ENCODE measurements around the gene TRABD2B. TPM values are rescaled to one million over a fixed set of nuclear protein-coding genes. Genes with fewer than 3 reads are reported as not detected.

TRABD2B gene
- total RNA-seq, 1 donor from 2014 or later = not detected

DNA sequence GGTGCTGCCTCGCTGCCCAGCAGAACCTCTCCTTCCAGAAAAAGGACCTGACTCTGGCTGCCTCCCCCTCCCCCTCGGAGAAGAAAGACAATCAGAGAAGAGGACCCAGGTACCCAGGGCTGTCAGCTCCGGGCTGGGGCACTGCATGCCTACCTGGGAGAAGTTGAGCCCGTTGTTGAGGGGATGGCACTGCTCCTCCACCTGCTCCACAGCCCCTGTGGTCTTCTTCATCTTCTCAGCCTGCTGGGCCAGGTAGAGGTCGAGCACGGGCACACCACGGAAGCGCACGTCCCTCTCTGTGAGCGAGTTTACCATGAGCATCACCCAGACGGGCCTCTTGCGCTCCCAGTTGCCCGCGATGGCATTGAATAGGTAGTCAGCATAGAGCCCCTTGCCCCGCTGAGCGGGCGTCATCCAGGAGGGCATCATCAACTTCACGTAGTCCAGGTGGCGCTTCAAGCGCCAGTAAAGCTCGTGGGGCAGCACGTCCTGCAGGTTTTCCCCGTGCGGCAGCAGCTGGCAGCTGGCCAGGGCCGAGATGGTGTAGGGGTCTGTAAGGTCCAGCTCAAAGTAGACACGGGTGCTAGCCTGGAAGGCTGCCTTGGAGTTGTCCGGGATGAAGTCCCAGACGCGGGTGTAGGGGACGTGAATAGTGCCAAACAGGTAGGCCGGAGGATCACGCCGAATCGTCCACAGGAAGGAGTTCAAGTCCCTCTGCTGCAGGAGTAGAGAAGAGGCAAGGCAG, 3.1 kb downstream of the TRABD2B start:
- peaks cover 14% of the 10 kb centered on the region for H3K4me1 Mint-ChIP-seq (ENCODE audit: unreplicated experiment)
- H3K27ac Mint-ChIP-seq (ENCODE audit: unreplicated experiment) = no peak overlapping the region
- H3K9me3 Mint-ChIP-seq (ENCODE audit: unreplicated experiment) = no peaks in the 10 kb centered on the region
- no peaks in the 10 kb centered on the region for H3K36me3 Mint-ChIP-seq (ENCODE audit: unreplicated experiment)
- TF ChIP-seq, protein P1, sequence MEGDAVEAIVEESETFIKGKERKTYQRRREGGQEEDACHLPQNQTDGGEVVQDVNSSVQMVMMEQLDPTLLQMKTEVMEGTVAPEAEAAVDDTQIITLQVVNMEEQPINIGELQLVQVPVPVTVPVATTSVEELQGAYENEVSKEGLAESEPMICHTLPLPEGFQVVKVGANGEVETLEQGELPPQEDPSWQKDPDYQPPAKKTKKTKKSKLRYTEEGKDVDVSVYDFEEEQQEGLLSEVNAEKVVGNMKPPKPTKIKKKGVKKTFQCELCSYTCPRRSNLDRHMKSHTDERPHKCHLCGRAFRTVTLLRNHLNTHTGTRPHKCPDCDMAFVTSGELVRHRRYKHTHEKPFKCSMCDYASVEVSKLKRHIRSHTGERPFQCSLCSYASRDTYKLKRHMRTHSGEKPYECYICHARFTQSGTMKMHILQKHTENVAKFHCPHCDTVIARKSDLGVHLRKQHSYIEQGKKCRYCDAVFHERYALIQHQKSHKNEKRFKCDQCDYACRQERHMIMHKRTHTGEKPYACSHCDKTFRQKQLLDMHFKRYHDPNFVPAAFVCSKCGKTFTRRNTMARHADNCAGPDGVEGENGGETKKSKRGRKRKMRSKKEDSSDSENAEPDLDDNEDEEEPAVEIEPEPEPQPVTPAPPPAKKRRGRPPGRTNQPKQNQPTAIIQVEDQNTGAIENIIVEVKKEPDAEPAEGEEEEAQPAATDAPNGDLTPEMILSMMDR (IDR thresholded peaks at IDR 0.05) = no peak
- H3K4me3 Mint-ChIP-seq (ENCODE audit: unreplicated experiment) = no peak overlapping the region
- DNase-seq (ENCODE audit: extremely low spot score, unreplicated experiment) = no peak
- peaks cover 77% of the 10 kb centered on the region for H3K27me3 Mint-ChIP-seq (ENCODE audit: unreplicated experiment)

DNA sequence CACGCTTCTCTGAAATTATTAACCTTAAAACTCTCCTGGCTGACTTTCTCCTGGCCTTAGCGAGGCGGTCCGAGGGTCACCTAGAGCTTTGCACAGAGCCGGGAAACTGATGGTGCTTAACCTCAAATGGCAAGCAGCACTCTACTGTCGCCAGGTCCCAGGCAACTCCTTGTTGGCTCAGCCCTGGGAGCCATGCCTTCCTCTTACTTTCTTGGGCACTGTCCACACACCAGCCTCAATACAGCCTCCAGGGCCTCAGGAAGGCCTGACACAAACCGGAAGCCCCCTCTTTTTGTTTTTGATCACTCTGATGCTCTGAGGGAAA, 3.8 kb downstream of the TRABD2B start:
- Mint-ChIP-seq H3K27me3 (ENCODE audit: unreplicated experiment) (peaks cover 71% of the 10 kb centered on the region), H3K36me3 (ENCODE audit: unreplicated experiment) (no peaks in the 10 kb centered on the region), H3K4me3 (ENCODE audit: unreplicated experiment) (no peak overlapping the region), H3K27ac (ENCODE audit: unreplicated experiment) (no peak overlapping the region), H3K9me3 (ENCODE audit: unreplicated experiment) (no peaks in the 10 kb centered on the region), H3K4me1 (ENCODE audit: unreplicated experiment) (peaks cover 14% of the 10 kb centered on the region)
- DNase-seq (ENCODE audit: extremely low spot score, unreplicated experiment) = no peak
- TF ChIP-seq, protein P1 (IDR thresholded peaks at IDR 0.05) = no peak

DNA sequence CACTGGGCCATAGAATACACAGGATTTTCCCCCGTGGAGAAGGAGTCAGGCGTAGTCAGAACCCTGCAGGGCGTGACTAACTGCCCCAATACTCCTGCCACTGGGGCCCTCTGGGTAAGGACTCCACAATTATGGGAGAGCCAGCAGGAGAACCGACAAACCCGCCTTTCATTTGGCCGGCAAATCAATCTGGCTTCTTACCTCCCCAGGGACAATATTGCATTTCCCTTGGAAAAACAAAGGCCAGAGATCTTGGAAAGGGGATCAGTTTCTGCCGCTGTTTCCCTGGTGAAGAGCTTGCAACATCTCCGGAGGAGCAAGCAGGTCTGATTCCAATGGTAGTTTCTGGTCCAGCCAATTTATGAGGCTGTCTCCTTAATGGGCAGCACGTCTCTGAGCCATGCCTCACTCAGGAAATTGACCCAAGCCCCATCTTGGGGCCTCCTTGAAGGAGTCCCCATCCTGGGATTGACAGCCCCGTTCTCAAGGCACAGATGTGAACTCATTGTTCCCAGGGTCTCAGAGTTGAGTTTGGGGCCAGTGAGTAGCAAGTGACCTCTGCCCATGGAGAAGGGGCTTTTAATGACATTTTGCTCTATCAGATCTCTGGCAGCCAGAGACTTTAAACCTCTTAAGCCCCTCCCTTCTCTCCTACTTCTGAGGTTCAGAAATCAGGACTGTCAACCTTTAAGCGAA, 4.3 kb downstream of the TRABD2B start:
- Mint-ChIP-seq H3K4me1 (ENCODE audit: unreplicated experiment) (peaks cover 12% of the 10 kb centered on the region), H3K27ac (ENCODE audit: unreplicated experiment) (no peak overlapping the region), H3K4me3 (ENCODE audit: unreplicated experiment) (no peak overlapping the region), H3K9me3 (ENCODE audit: unreplicated experiment) (no peaks in the 10 kb centered on the region), H3K36me3 (ENCODE audit: unreplicated experiment) (no peaks in the 10 kb centered on the region), H3K27me3 (ENCODE audit: unreplicated experiment) (peaks cover 71% of the 10 kb centered on the region)
- DNase-seq (ENCODE audit: extremely low spot score, unreplicated experiment) = no peak
- TF ChIP-seq, protein P1 (IDR thresholded peaks at IDR 0.05) = no peak

DNA sequence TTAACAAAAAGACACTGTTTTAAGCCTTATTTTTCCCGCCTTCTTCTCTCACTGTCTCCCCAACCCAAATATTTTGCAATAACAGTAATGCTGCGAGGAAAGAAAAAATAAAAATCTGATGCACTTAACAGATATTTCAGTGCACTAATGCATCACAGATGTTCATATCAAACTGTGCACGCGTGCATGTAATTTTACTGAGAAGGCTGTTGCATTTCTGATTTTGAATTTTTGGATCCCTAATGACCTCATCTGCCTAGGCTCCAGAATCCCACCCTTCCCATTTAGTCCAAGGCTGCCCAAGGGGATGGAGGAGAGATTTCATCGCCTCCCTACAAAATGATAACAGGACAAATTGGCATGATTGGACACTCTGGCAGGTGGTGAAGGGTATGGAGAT, 5.5 kb downstream of the TRABD2B start:
- no peak overlapping the region for H3K27ac Mint-ChIP-seq (ENCODE audit: unreplicated experiment)
- no peak for DNase-seq (ENCODE audit: extremely low spot score, unreplicated experiment)
- peaks cover 10% of the 10 kb centered on the region for H3K4me1 Mint-ChIP-seq (ENCODE audit: unreplicated experiment)
- H3K27me3 Mint-ChIP-seq (ENCODE audit: unreplicated experiment) = peaks cover 74% of the 10 kb centered on the region
- H3K36me3 Mint-ChIP-seq (ENCODE audit: unreplicated experiment) = no peaks in the 10 kb centered on the region
- TF ChIP-seq, protein P1 (IDR thresholded peaks at IDR 0.05) = no peak
- H3K9me3 Mint-ChIP-seq (ENCODE audit: unreplicated experiment) = no peaks in the 10 kb centered on the region
- H3K4me3 Mint-ChIP-seq (ENCODE audit: unreplicated experiment) = no peak overlapping the region

DNA sequence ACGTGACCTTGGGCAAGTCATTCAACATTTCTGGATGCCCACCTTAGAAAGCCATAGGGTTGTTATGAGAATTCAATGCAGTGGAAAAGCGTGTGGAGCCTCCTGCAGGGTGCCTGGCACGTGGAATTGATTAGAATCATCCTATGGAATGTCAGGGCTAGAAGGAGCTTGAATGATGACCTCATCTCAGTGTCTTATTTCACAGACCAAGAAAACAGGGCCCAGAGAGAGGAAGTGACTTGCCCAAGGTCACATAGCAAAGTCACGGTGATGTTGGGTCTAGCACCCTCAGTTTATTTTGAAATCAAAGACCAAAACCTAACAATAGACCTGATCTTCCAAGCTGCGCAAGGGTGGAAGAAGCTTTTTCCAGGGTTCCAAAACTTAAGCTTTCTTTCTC, 6.0 kb downstream of the TRABD2B start:
- no peak for DNase-seq (ENCODE audit: extremely low spot score, unreplicated experiment)
- Mint-ChIP-seq H3K9me3 (ENCODE audit: unreplicated experiment) (no peaks in the 10 kb centered on the region), H3K27me3 (ENCODE audit: unreplicated experiment) (peaks cover 77% of the 10 kb centered on the region), H3K4me1 (ENCODE audit: unreplicated experiment) (peaks cover 7% of the 10 kb centered on the region), H3K4me3 (ENCODE audit: unreplicated experiment) (no peak overlapping the region), H3K36me3 (ENCODE audit: unreplicated experiment) (no peaks in the 10 kb centered on the region), H3K27ac (ENCODE audit: unreplicated experiment) (no peak overlapping the region)
- TF ChIP-seq, protein P1 (IDR thresholded peaks at IDR 0.05) = no peak

All from osteocyte (in vitro differentiated cells).